Panc1 (cell line): ENCODE results near the gene ZNF555. TPM values are rescaled to one million over a fixed set of nuclear protein-coding genes. Genes with fewer than 3 reads are reported as not detected.

Experiments used
- ATAC-seq: fragments of 200-7000 bp; cut with Tn5 transposase; 2 replicates; pipeline ENCODE4 v1.9.1; 2020; ENCODE audit warnings: mild to moderate bottlenecking, moderate library complexity
- BruUV-seq: library from RNA; stranded (reverse); fragments of 400-500 nt; replicated peaks from 2 replicates; lab custom pipeline; 2021; lab: Mats Ljungman, UMichigan
- CTCF ChIA-PET: fragments of 300-600 bp; sonication (Branson Sonifier 250); formaldehyde crosslinking; loops from one replicate; lab custom pipeline; 2022; ENCODE audit warnings: antibody characterized with exemption; lab: Charles Lee
- POLR2A ChIA-PET: fragments of 300-600 bp; sonication (Branson Sonifier 250); formaldehyde crosslinking; loops from one replicate; lab custom pipeline; 2022; ENCODE audit warnings: antibody characterized with exemption; lab: Charles Lee
- DNase-seq: peaks from one replicate; pipeline ENCODE4 v3.0.0-alpha.2; 2010; ENCODE audit warnings: low read depth, low spot score
- H3K27ac ChIP-seq: 2 replicates; pipeline ENCODE4 v1.5.1; 2011; ENCODE audit warnings: mild to moderate bottlenecking, low read length, inconsistent platforms
- H3K27me3 ChIP-seq: fragments of 200-500 bp; sonication (Bioruptor generic); 2 replicates; pipeline ENCODE4 v1.6.0; 2014; ENCODE audit warnings: low read length, inconsistent platforms; ENCODE audit not compliant: control insufficient read depth, insufficient read depth
- H3K36me3 ChIP-seq: fragments of 200-500 bp; sonication (Bioruptor generic); 2 replicates; pipeline ENCODE4 v1.5.1; 2014; ENCODE audit warnings: inconsistent platforms, mild to moderate bottlenecking, low read length, moderate library complexity; ENCODE audit not compliant: control insufficient read depth, insufficient read depth
- H3K4me1 ChIP-seq: 2 replicates; pipeline ENCODE4 v1.5.1; 2011; ENCODE audit warnings: inconsistent platforms, mild to moderate bottlenecking, low read length, moderate library complexity; ENCODE audit not compliant: control insufficient read depth, insufficient read depth
- H3K4me3 ChIP-seq, 2 experiments: 2 replicates each; pipeline ENCODE4 v1.5.1; 2011 to 2012; ENCODE audit warnings: low read depth in 2 of 2, low read length in 2 of 2, mild to moderate bottlenecking in 2 of 2, inconsistent platforms in 1 of 2, moderate library complexity in 1 of 2
- H3K9me3 ChIP-seq: fragments of 200-500 bp; sonication (Bioruptor generic); 2 replicates; pipeline ENCODE4 v1.5.1; 2014; ENCODE audit warnings: low read depth, mild to moderate bottlenecking, inconsistent platforms, low read length, moderate library complexity; ENCODE audit not compliant: control insufficient read depth, insufficient read depth
- CTCF ChIP-seq: fragments of 450-650 bp; IDR thresholded peaks from 2 replicates; pipeline ENCODE4 v1.5.1; 2017; ENCODE audit warnings: mild to moderate bottlenecking
- POLR2AphosphoS5 ChIP-seq: IDR thresholded peaks from 2 replicates; pipeline ENCODE4 v1.6.1; 2012; ENCODE audit warnings: mild to moderate bottlenecking, low read depth, low read length, moderate library complexity
- REST ChIP-seq, 2 experiments: IDR thresholded peaks; 2 replicates each; pipeline ENCODE4 v1.6.1; 2011 to 2012; ENCODE audit warnings: low read depth in 2 of 2, control low read depth in 1 of 2, low read length in 1 of 2, mild to moderate bottlenecking in 1 of 2, moderate library complexity in 1 of 2; ENCODE audit not compliant: insufficient read depth in 1 of 2
- SIN3A ChIP-seq: IDR thresholded peaks from 2 replicates; pipeline ENCODE4 v1.6.1; 2012; ENCODE audit warnings: low read depth, mild to moderate bottlenecking, low read length, moderate library complexity, borderline replicate concordance; ENCODE audit not compliant: insufficient read depth
- TCF7L2 ChIP-seq: IDR thresholded peaks from 2 replicates; pipeline ENCODE4 v1.6.1; 2011; ENCODE audit warnings: mild to moderate bottlenecking, low read depth, low read length, inconsistent platforms
- in situ Hi-C: cut with HindIII; loops from 2 replicates; pipeline ENCODE4 v1.10.0; 2016; ENCODE audit warnings: low sequenced_read_pairs, low pct_unique_long_range_greater_than_20kb
- intact Hi-C: fragments of 100-400 bp; cut with micrococcal nuclease; formaldehyde crosslinking; loops from one replicate; pipeline ENCODE4 v1.10.0; 2022; ENCODE audit not compliant: unreplicated experiment
- total RNA-seq: library from RNA; stranded (reverse); gene quantifications from one replicate; pipeline ENCODE4 v1.2.1, GENCODE V29; 2021; ENCODE audit not compliant: unreplicated experiment

Gene ZNF555
- total RNA-seq, 1 experiment from 2014 or later = 7.3 TPM

GRCh38 chr19:2827840-2828489, 13.3 kb upstream of the ZNF555 start:
- Histone ChIP-seq H3K36me3 (no peaks in the 10 kb centered on the region), H3K9me3 (no peaks in the 10 kb centered on the region; the same call in 1 of the 2 replicates), H3K27ac (no peak overlapping the region), H3K27me3 (no peaks in the 10 kb centered on the region), H3K4me1 (no peaks in the 10 kb centered on the region), H3K4me3 (no peak overlapping the region)
- no peak for TF ChIP-seq CTCF
- no peak for TF ChIP-seq POLR2AphosphoS5
- TF ChIP-seq TCF7L2 = no peak
- ATAC-seq = no peak
- DNase-seq = no peak
- in situ Hi-C loops (no loop called here), intact Hi-C loops (no loop called here)
- BruUV-seq = no TSS peak
- ChIA-PET POLR2A (no interaction called here), CTCF (no interaction called here)

GRCh38 chr19:2834294-2834871, 6.9 kb upstream of the ZNF555 start:
- H3K36me3 ChIP-seq = no peaks in the 10 kb centered on the region
- no peaks in the 10 kb centered on the region for H3K27me3 ChIP-seq
- intact Hi-C loops = no loop called here
- CTCF ChIA-PET = no interaction called here
- H3K4me1 ChIP-seq = no peaks in the 10 kb centered on the region
- no peak overlapping the region for H3K27ac ChIP-seq
- H3K9me3 ChIP-seq = peaks cover 15% of the 10 kb centered on the region
- in situ Hi-C loops = no loop called here
- DNase-seq (no peak), ATAC-seq (no peak)
- no TSS peak for BruUV-seq
- POLR2A ChIA-PET = no interaction called here
- TF ChIP-seq TCF7L2 (no peak), POLR2AphosphoS5 (no peak), SIN3A (no peak), CTCF (no peak), REST (IDR thresholded peaks at IDR 0.05; ENCODE audit: insufficient read depth in 1 of 2, low read depth in 2 of 2, low read length in 1 of 2) (no peak)
- no peak overlapping the region for H3K4me3 ChIP-seq
